NOMO-1 treated with dmso at 0.1 percent for 144 hours (cell line): ENCODE results near the gene TFB2M.

ENCODE experiments used
- DNase-seq: peaks from one replicate; lab custom pipeline; 2025; ENCODE audit not compliant: unreplicated experiment; lab: John Stamatoyannopoulos, UW

TFB2M gene

GRCh38 chr1:246516126-246516525 lies 49.9 kb downstream of the TFB2M start:
- no peak for DNase-seq

GRCh38 chr1:246515390-246516005 lies 50.6 kb downstream of the TFB2M start:
- DNase-seq, result no peak

DNA sequence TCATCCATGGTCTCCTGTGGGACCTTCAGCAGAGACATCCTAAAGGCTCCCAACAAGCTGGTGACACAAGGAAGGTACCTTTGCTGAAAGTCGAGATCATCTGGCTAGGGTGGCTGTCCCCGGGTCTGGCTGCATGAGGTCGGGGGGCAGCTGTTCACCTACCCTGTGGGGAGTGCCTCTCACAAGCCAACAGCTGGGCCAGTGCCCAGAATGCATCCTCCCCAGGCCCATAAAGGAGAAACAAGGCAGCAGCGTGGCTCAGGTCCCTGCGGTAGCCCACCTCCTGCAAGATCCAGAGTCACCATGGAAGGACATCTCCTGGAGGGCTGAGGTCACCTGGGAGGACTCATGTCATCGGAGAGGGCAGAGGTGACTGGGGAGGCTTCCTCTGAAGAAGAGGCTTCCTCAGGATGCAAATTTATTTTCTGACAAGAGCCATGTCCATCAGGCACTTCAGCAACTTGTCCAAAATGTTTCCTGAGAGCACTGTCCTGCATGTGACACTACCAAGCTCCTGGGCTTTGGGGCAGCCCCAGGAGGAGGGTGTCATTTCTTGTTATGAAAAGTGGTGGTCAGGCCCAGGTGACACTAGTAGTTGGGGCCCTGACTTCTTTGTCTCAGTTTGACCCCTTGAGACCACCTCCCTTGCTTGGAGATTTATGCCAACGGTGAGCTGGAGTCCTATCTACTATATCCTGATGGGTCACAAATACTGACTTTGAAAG lies 52.3 kb downstream of the TFB2M start:
- no peak for DNase-seq

DNA sequence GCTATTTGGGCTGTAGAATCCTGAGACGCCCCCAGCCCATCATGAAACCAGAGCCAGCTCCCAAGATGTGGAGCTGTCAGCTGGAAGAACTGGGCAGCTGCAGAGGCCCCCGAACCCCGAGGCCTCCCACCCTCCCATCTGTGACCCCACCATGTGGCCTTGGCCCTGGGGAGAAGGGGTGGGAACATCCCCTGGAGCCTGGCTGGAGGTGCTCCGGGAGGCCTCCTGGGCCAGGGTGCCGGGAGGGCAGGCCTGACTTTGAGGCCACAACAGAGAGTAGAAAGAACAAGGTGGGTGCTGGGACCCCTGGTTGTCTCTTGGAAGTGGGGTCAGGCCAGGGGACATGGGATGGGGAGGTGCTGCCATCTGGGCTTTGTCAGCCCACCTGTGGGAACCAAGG lies 53.0 kb downstream of the TFB2M start:
- DNase-seq, result no peak

GRCh38 chr1:246512635-246513034 lies 53.4 kb downstream of the TFB2M start:
- no peak for DNase-seq

DNA sequence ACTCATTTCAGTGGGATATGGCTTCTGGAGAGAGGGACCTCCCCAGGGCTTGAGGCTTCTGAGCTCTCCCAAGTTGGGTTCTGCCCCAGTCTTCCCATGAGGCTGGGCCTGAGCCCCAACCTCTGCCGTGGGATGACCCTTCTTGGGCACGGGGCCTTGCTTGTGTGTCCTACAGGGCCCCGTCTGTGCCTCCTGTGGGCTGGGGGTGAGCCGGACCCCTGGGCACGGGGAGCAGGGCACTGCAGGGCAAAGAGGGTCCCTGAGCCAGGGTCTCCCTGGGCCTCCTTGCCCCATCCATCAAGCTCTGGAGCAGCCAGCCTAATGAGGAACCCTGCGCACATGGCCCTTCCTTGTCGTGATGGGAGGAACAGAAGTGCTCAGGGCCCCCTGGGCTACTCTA lies 53.8 kb downstream of the TFB2M start:
- DNase-seq, result no peak

DNA sequence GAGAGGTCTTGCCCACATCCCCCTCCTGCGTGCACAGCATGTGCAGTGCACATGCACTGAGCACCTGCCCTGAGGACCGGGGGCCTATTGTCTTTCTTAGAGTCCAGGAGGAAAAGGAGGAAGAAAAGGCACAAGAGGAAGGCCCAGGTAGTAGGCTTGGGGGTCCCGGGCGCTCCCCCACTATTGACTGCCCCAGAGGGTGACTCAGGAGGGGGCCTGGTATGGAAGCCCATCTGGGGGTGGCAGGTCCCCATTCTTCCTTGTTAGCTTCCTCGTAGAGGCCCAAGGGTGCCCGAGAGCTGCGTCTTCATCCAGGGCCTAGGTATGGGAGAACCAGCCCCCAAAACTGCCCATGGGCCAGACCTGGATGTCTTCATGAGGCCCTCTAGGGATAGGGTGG lies 54.9 kb downstream of the TFB2M start:
- DNase-seq, result no peak

DNA sequence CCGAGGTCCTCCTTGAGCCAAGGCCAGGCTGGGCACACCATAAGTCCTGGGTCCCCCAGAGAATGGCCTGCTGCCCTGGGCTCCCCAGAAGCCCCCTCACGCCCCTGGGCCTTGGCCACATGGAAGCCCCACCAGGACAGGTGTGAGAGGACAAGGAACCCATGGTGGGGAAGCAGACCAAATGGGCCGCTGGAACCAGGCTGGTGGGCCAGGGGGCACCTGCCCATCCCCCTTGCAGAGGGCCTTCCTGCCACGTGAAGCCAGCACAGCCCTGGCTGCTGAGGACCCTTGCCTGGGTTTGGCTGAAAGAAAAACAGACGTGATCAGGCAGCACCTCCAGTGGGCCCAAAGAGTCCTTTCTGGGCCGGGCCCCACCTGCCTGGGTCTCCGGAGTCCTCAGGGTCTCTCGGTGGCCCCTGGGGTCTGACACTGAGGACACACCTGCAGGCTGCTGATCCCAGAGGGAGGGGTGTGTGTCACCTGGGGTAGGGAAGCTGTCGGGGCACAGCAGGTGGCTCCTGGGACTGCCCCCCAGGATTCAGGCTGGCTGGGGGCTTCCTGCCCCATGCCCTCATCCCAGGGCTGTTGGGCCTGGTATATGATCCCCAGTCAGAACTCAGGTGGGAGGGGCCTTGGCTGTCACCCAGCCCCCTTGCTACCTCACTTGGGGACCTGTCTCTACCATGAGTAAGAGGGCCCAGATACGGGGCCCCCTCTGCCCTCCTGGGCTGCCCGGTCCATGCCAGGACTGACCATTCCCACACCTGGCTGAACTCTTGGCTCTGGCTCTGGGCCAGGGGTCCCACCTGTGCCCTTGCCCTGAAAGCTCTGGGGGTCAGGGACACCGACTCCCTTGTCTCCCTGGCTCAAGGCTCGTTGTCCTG lies 55.7 kb downstream of the TFB2M start:
- no peak for DNase-seq

- no peak for DNase-seq
Measured at GRCh38 chr1:246508897-246509688, 57.0 kb downstream of the TFB2M start.

- DNase-seq, result peak; percentile 84
Measured at GRCh38 chr1:246506674-246507481, 59.2 kb downstream of the TFB2M start, which contains the start of gene SMYD3. SMYD3 (minus strand) TSS chr1:246507279.

GRCh38 chr1:246506367-246506673 lies 59.7 kb downstream of the TFB2M start:
- no peak for DNase-seq

DNA sequence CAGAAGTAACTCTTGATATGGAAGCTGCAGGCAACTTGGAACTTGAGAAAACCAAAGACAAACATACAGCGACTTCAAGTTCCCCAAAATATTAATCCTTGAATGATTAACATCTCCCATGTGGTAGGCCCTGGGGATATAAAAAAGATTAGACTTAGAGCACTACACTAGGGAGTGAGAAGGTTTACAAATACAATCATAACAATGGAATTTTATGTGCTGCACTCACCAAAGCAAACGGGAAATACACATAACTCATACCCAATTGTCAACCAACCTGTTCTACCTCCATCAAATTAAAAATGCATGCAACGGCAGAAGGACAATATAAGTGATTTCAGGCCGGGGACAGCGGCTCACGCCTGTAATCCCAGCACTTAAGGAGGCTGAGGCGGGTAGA lies 62.7 kb downstream of the TFB2M start:
- no peak for DNase-seq

DNA sequence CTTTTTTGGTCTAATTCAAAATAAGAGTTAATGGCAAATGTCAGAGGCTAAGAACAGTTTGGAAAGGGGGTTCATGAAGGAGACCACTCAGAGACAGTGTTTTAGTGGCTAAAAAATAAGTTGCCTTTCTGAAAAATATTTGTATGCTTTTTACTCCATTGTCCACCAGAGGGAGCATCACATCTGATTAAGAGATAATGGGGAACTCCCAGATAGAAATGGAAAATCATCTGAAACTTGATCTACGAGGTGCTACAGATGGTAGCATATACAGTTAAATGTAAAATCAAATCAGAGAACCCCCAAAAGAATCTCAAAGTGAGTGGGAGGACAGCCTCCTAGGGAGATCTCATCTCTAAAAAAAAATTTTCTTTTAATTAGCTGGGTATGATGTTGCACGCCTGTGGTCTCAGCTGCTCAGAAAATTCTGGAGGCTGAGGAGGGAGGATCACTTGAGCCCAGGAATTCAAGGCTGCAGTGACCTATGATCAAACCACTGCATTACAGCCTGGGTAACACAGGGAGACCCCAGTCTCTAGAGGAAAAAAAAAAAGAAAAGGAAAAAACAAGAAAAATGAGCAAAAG lies 68.6 kb downstream of the TFB2M start:
- no peak for DNase-seq

DNA sequence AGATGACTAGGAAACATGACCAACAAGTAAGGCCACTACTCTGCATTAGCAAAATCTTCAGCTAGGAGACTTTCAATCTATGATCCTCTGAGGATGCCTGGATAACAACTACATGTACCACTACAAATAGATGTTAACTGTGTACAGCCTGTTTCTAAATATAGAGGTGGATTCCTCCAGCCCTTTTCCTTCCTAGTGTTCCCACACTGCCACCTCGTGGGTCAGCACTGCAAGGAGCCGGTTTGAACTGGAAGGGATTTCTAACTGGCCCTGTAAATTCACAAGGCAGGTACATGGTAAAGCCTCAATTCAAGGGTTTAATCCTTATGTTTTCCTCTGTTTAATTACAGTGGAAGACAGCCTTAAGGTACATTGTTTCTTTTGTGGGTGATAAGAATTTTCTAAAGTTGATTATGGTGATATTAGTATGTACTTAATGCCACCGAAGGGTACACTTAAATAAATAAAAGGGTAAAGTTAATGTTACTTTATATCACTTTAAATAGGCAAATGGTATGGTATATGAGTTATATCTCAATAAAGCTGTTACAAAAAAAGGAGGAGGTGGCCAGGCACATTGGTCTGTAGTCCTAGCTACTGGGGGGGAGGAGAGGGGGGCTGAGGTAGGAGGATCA lies 73.3 kb downstream of the TFB2M start:
- DNase-seq, result peak; percentile 11

- DNase-seq, result no peak
Measured at GRCh38 chr1:246491551-246492053, 74.5 kb downstream of the TFB2M start.
